ENCODE data around the gene INPP4B. TPM values are rescaled to one million over a fixed set of nuclear protein-coding genes. Genes with fewer than 3 reads are reported as not detected.

The INPP4B gene
- total RNA-seq, 1 donor from 2014 or later = 21.5 TPM

DNA sequence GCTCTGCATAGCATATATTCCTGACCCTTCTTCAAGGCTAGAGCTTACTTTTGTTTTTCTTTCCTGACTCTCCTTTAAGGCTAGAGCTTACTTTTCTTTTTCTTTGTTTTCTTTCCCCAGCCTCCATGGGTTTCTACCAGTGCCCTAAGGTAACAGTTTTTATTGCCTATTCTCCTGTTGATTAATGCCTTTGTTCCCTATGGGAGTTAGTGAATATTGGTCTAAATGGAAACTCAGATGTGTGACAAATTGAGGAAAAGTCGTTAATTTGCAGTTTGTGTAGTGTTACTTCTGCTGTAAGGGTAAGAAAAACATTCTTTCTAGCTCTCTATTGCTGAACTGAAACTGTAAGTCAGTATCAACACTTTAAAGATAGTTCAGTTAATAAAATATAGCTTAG is 851.0 kb downstream of the INPP4B start:
- no peak for ATAC-seq
- intact Hi-C loops (cut with DNase I) = no loop called here
- no peak for DNase-seq (ENCODE audit: low spot score)

DNA sequence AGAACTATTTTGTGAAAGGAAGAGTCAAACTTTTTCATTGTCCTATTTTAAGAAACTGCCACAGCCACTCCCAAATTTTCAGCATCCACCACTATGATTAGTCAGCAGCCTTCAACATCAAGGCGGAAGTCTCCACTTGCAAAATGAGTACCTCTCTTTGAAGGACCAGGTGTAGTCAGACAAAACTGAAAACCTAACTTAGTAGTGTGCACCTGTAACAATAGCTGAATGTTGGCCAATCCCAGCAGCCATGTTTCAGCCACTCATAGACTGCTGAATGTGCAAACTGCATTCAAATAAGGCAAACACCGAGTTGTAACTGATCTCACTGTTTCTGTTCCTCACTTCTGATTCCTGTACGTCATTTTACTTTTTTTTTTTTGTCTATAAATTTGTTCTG is 868.7 kb downstream of the INPP4B start:
- DNase-seq (ENCODE audit: low spot score) (no peak), ATAC-seq (no peak)
- intact Hi-C loops (cut with DNase I) = no loop called here
